Fibroblast of the conjunctiva (primary cell): ENCODE data around the gene VEZT.

Experiments used
- DNase-seq: peaks from one replicate; pipeline ENCODE4 v3.0.0-alpha.2; 2010; ENCODE audit warnings: low read depth

The VEZT gene

DNA sequence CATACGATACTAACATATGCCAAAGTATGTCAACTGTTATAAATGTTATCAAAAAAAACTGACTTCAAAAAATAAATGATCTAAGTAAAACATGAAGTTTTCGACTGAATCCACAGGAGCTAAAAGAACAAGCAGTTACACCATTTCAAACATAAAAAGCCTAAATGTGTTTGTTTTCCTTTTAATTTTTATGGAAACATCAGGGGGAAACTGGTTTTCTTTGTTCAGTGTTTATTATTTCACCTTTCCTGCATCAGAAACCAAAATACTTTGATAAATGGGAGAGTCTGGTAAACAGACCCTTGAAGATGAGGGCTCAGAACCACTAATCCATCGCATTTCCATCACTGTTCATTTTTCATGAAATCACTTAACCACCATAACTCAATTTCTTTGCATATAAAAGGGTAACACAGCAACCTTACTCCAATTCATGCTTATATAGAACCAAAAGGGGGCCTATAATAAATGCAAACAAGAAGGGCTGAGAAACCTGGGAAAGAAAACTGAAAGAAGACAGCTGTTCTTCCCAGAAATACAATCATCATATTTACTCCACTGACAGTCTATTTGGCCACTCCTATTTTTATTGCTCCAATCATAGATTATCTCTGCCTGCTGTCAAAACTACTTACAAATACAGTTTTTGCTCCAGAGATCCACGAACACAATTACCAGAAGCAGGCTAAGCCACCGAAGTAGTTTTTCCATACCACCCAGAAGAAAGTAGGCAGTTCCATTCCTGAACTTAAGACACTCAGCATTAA, 17.3 kb upstream of the VEZT start:
- DNase-seq = no peak

DNA sequence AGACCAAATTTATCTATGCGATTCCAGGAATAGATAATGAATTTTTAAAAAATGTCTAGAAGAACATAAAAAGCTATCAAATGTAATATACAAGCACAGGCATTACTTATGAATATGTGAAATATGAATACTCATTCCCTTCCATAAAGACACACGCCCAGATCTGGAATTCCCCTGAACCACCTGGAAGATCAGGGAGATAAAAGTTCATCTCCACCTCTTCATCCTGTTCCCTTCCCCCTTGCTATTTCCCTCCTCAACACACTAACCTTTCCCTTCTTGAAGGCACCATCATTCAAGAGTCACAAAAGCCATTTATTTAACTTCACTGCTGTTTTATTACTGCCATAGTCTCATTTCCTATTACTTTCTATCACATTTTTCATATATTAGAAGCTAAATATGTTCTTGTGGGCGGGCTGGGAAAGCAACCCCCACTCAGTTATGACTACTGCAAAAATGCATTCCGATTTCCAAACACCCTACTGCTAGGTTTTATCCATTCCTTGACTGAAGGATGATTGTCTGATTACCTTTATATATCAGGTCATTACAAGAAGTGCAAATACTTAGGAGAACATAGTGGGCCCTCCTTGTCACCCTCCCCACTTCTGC, 16.4 kb upstream of the VEZT start:
- DNase-seq = no peak

DNA sequence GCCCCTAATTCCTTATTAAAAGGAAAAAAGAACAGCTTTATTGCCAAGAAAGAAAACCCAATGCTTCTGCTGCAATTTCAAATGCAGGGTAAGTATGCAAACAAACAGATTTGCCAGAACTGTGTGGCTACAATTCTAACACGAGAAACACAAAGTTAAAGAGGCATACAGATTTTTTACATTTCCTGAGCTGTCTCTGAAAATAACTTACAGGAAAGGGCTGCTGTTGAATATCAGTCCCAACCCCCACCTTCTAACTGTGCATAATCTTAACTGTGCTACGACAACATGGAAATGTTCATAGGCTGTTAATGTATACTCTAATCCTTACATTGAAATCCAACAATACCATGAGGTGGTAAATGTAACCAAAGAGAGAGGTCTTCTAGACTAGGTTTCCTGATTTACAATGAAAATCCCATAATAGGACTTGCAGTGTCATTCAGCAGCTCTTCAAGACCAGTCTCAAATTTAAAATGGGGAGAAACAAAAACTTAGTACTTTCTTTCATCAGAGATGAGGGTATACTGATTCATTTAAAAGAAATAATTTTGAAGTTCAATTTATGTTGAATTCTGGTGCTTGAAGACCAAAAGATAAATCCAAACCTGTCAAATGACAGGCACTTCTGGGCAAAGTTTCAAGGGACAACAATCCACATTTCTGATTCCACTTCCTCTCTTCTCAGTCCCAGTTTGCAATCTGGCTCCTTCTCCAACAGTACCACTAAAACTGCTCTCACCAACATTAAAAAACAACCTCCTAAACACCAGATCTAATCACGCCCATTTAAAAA, 14.7 kb upstream of the VEZT start:
- no peak for DNase-seq

DNA sequence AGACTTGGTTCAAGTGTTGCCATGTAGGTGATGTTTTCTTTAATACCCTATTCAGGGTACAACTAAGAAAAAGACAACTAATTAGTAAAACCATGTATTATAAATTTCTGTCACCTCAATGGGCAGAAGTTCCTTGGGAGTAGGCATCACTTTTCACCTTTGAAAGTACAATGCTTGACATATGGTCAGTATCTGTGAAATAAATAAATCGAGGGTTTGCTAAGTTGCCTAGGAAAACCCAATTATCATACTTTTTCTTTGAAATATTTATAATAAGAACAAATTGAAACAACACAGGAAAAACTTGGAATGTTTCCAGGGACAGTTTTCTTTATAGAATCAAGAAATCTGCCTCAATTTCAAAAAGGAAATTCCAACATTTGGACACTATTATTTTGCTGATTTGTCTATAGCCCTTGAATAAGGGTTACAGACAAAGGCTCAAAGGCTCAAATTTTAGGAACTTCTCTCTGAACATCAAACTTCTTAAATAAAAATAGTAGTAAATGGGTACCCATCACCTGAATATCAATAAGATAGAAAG, 14.0 kb upstream of the VEZT start:
- DNase-seq = no peak

DNA sequence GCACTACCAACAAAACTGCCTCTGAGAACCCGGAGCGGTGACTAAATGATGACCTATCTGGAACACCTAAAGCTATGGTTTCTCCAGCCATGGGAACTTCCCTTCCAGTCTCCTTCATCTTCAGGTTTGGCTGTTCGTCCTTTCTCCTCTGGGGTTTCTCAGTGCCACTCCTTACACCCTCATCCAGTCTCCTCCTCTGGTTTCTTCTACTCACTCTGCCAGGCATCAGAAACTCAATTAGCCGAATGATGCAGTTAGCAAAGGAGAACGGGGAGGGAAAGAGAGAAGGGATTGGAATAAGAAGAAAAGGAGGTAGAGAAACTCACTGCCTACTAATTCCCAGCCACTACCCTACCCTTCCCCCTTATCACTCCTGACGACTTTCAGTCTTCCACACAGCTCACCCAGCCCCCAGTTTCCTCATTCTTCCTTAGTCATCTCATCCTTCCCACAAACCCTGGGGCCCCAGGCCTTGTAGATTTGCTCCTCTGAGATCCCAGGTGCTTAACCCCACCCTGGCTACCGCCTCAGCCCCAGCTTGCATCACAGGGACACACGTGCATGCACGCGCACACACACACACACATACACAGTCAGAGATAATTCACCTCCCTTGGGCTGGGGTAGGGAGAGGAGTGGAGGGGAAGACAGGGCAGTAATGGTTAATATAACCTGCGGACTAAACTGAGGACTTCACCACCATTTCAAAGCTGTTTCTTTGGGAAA, 13.3 kb upstream of the VEZT start:
- DNase-seq = peak; percentile 32

DNA sequence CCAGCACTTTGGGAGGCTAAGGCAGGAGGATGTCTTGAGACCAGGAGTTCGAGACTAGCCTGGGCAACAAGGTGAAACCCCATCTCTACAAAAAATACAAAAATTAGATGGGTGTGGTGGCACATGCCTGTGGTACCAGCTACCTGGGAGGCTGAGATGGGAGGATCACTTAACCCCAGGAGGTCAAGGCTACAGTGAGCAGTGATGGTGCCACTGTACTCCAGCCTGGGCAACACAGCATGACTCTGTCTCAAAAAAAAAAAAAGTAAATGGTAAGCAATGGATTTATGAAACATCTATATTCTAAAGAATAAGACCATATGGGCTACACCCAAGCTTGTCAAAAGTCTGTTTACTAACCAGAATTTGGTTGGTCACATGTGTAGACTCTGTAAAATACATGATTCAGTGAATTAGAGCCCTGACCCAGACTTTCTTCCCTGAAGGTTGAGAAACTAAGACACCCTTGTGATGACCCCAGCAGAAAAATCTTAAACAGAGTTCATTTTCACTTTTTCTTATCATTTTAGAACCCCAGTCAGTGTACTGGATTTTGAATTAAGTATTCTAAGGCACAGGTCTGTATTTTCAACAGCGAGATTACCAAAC, 12.5 kb upstream of the VEZT start:
- DNase-seq = no peak

DNA sequence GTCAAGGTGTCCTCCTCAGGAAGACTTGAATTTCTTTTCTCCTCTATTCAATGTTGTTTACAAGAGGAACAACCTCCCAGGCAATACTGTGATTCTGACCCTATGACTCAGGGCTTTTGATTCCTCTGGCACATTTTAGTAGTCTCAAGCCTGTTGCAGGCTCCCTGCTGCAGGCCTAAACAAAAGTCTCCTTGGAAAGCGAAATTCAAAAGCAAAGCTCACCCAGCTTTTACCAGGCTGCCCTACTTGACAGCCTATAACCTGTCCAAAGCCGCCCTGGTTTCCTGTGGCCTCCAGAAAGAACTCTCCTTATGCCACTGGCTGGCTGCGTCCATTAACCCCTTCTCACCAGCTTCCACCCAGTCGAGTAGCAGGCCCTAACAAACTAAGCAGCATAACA, 11.9 kb upstream of the VEZT start:
- peak; percentile 67 for DNase-seq

DNA sequence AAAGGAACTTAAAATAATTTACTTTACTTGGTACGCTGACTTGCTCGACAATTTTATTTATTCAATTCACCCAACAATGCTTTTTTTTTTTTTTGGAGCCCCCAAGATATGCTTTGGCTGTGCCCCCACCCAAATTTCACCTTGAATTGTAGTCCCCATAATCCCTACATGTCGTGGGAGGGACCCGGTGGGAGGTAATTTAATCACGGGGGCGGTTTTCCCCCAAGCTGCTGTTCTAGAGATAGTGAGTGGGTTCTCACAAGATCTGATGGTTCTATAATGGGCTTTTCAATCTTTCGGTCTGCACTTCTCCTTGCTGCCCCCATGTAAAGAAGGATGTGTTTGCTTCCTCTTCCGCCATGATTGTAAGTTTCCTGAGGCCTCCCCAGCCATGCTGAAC, 10.7 kb upstream of the VEZT start:
- no peak for DNase-seq

DNA sequence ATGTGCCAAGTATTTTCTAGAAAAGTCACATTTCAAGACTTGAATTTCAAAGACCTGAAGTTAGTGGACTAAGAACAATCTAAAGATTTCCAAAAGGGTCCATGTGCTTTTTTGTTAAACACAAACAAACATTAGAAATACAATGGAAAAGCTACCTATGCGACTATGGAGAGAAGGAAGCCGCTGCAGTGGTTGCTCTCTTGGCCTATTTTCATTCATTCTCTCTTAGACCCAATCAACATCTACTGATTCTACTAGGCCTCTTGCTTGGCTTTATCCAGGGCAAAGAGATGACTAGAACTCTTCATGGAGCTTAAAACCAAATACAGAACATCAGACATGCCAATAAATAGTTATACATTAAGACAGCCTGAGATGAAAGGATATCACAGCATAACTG, 10.2 kb upstream of the VEZT start:
- DNase-seq = no peak

DNA sequence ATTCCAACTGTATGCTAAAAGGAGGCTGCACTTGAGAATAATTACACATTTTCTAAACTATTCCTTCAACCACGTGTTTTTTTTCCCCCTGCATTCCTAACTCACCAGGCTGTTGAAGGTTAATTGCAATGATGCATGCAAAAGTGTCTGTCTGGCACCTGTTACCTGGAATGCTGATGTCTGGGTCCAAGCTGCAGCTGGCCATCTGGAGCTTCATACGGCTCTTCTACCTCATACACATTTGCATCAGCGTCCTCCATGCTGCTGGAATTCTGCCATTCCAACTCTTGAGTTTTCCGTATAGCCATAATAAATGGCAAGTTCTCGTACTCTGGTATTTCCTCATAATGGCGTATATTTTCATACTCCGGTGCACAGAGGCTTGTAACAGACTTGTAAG, 8.9 kb upstream of the VEZT start:
- DNase-seq = no peak

DNA sequence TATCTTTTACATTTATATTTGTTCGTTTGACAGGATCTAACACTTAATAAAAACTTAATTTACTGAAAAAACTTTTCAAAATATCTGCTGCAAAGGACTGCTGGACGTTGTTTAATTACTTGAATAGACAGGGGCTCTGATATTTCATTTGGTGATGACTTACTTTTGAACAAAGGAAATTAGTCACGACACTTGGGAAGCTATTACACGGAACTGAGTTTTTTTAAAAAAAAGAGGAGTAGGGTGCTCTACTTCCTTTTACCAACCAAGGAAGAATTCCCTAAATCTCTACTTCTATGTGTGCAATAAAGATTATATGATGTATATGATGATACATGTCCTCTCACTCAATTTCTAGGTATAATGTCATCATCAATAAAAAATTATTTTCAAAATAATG, 5.0 kb upstream of the VEZT start:
- DNase-seq = no peak

DNA sequence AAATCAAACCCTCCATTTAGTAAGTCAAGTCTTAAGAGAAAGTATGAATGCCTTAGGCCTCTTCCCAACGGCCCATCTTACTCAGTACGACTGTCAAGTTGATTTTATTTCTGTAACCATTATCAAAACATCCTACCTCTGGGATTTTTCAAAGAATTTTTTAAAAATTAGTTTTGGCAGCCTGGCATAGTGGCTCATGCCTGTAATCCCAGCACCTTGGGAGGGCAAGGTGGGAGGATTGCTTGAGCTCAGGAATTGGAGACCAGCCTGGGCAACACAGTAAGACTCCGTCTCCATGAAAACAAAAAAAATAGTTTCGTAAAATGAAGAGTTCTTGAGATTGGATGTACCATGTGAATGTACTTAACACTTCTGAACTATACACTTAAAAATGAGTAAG, 4.5 kb upstream of the VEZT start:
- no peak for DNase-seq

DNA sequence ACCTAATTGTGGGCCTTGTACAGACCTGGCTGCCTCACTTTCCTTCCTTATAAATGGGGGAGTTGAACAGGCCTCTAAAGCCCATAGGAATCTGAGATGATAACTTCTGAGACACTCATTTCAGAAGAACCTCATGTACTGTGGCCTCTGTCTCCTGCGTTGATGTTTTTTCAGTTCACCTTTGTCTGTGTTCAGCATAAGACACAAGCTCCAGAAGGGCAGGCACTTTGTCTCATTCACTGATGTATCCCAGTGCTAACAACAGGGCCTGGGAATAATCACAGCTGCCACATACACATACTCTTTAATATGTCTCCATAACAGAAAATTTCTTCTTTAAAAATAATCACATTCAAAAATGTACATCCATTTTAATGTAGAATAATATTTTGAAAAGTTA, 3.7 kb upstream of the VEZT start:
- DNase-seq = no peak

DNA sequence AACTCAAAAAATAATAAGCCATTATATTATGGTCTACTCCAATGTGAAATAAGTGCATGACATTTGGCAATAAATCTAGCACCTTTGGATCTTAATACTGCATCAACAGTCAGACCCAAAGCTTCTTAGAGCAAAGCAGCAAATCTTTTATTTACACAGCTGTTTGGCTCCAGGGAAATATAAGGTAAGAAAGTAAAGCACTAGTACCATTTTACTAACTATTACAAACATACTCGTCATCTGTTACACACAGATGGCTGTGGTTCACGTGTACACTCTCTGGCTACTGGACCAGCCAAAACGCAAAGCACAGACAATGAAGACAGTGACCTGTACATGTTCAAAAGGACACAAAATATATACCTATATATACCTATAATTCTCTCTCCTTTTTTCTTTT, 3.1 kb upstream of the VEZT start:
- no peak for DNase-seq

DNA sequence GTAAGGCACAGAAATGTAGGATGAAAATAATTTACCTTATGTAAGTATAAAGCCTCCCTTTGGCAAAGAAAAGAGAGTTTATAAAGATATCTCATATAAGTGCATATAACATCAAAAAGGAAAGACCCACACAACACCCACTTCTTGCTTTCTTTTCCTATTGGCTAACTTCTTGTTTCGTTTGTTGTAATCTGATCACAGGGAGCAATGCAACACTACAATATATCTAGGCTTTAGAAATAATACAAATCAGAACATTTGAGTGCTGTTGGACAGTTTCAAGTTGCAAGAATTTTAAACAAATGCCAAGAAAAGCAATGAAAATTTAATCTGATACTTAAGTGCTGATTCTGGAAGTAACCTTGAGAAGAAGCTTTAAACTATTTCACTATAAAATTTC, 1.7 kb upstream of the VEZT start:
- no peak for DNase-seq

DNA sequence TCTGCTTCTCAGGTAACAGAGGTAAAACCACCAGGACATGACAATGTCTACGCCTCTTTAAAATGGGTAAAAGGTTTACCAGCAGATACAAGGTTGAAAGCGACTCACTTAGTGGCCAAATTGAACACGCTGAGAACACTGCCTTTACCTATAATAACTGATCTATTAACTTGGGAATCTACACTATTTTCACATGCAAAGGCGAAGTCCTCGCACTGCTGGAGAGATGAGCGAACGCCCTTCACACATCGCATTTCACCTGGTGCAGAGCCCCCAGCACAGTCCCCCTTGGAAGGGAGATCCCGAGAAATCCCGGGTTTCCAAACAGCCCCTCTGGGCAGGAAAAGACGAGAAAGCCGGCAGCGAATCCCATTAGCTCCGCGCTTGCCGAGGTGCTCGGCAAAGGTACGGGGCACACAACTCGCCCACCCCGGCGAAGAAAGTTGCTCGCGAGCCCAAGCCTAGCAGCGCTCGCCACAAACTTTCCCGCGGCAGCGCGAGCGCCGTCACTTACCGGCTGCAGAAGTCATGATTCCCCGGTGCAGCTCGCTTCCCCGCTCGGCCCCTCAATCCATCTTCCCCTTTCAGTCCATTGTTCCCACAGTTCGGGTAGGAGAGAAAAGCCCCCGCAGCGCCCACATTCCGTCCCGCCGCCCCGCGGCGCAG, 763 bp upstream of the VEZT start:
- DNase-seq = no peak

DNA sequence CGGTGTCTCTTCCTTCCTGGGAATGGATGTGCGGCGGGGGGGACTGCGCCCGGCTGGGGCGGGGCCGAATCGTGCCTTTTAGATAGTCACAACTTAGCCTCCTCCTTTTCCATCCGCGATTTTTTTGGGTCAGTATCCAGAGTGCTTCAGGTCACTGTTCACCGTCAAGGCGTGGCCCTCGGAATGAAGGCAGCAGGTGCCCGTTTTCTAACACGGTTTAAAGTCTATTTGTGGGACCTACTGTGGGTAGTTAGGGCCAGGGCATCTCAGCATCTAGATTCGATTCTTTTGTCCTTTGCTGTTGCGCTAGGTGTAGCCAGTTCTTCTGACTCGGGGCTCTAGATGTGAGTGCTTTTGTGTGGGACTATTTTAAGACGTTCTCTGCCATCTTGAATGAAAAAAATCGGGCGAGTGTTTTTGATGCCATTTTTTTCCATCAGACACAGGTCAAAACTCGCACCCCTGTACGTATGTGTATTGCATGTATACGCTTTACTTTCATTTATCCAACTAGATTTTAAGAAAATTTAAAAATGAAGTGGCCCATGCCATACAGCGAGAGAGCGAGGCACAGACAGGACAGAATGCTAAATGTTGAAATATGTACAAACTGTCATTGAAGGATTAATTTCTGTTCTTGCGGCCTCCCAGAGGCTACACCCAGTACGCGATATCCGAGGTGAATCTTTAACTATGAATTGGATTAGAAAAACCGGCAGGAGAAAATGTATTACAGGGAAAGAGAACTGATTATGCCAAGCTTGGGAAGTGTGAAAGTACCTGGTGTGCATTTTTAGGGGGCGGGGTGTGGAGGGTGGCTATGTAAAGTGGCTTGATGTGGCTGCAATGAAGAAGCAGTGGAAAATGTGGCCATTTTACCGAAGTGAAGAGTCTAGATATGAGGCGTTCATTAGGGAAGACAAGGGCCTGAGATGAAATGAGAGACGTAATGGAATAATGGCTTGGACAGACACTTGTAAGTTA, 835 bp downstream of the VEZT start:
- no peak for DNase-seq

DNA sequence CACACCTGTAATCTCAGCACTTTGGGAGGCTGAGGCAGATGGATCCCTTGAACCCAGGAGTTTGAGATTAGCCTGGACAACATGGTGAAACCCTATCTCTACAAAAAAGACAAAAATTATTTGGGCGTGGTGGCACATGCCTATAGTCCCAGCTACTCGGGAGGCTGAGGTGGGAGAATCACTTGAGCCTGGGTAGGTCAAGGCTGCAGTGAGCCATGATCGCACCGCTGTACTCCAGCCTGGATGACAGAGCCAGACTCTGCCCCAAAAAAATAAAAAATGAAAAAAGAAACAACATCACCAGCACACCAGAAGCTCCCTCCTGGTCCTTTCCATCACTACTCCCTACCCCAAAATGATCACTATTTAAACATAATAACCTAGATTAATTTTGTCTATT, 2.6 kb downstream of the VEZT start:
- DNase-seq = no peak

DNA sequence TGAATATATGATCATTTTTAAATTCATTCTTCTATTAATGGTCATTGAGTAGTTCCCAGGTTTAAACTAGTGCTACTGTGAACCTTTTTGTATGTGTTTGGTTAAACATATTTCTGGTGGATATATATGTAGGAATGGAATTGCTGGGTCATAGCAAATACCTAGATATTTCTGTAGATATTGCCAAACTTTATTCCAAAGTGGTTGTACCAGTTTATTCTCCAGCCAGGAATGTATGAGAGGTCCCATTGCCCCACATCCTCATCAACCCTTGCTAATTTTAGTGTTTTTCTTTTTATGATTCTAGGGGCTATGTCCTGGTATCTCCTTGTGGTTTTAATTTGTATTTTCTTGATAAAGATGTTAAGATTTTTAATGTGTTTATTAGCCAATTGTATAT, 3.1 kb downstream of the VEZT start:
- DNase-seq = no peak
